HG03060 (cell line): ENCODE data around the gene ZER1.
"Not testable (repeated sequence)": the region's sequence is repeated elsewhere in the genome, so short reads cannot be mapped to it uniquely, and the experiment has no call there.

Source experiments
- ATAC-seq: cut with Tn5 transposase; IDR thresholded peaks from one replicate; pipeline ENCODE4 v1.9.1; 2021; ENCODE audit warnings: low read depth, moderate number of reproducible peaks; ENCODE audit not compliant: unreplicated experiment

ZER1 gene

GRCh38 chr9:128771745-128772519 is at the start of gene ZER1:
ZER1 (minus strand) TSS chr9:128771927; CDS start chr9:128755565, 16,362 bp downstream.
- ATAC-seq: peak; percentile 81

- no peak for ATAC-seq
These were observed 49.2 kb upstream of the ZER1 start for GRCh38 chr9:128820665-128821583.

- ATAC-seq: no peak
These were observed 48.3 kb upstream of the ZER1 start for GRCh38 chr9:128819716-128820664.

- ATAC-seq: no peak
These were observed 47.4 kb upstream of the ZER1 start for GRCh38 chr9:128818839-128819715.

- ATAC-seq: peak; percentile 78
These were observed 46.5 kb upstream of the ZER1 start, which contains the start of gene ENDOG for GRCh38 chr9:128818099-128818838. ENDOG (plus strand) TSS chr9:128818500; CDS start chr9:128818685, 185 bp downstream.

- ATAC-seq: no peak
These were observed 39.1 kb upstream of the ZER1 start for GRCh38 chr9:128810873-128811272.

- no peak for ATAC-seq
These were observed 38.1 kb upstream of the ZER1 start for GRCh38 chr9:128809831-128810230.

GRCh38 chr9:128809036-128809599 is 37.4 kb upstream of the ZER1 start:
- ATAC-seq: no peak

- ATAC-seq: no peak
These were observed 36.8 kb upstream of the ZER1 start for GRCh38 chr9:128808543-128808942.

GRCh38 chr9:128807827-128808226 is 36.1 kb upstream of the ZER1 start:
- no peak for ATAC-seq

- ATAC-seq: no peak
These were observed 33.9 kb upstream of the ZER1 start for GRCh38 chr9:128805661-128806060.

GRCh38 chr9:128802482-128802881 is 30.8 kb upstream of the ZER1 start:
- ATAC-seq: no peak

GRCh38 chr9:128800061-128800460 is 28.3 kb upstream of the ZER1 start:
- no peak for ATAC-seq

- ATAC-seq: no peak
These were observed 27.2 kb upstream of the ZER1 start for GRCh38 chr9:128798896-128799295.

- ATAC-seq: not testable (repeated sequence)
These were observed 23.2 kb upstream of the ZER1 start for GRCh38 chr9:128794961-128795360.

GRCh38 chr9:128792978-128793686 is 21.4 kb upstream of the ZER1 start:
- ATAC-seq: no peak

- no peak for ATAC-seq
These were observed 20.4 kb upstream of the ZER1 start for GRCh38 chr9:128792134-128792533.

GRCh38 chr9:128790536-128790935 is 18.8 kb upstream of the ZER1 start:
- ATAC-seq: no peak
